HG03354 (cell line): ENCODE data around the gene RENBP.

Experiments
- ATAC-seq: cut with Tn5 transposase; IDR thresholded peaks from one replicate; pipeline ENCODE4 v1.9.1; 2021; ENCODE audit warnings: mild to moderate bottlenecking; ENCODE audit not compliant: unreplicated experiment, poor library complexity, severe bottlenecking

Gene RENBP

GRCh38 chrX:153971450-153972367, 27.3 kb upstream of the RENBP start, which contains the start of gene HCFC1:
HCFC1 (minus strand) TSS chrX:153971818; CDS start chrX:153970840, 978 bp downstream.
- peak; percentile 52 for ATAC-seq

DNA sequence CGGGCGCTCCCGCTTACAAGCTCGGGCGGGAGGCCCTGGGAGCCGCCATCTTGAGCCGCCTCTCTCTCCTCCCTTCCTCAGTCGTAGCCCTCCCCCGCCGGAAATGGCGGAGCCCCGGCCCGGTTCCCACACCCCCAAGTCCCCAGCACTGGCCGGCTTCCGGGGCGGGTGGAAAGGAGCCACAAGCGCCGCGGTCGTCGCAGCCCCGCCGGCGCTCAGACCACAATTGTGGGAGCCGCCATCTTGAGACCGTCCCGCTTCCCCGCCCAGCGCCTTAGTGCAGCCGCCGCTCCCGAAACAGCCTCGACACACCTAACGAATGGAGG, 26.6 kb upstream of the RENBP start:
- ATAC-seq = peak; percentile 45

- ATAC-seq = peak; percentile 3
These were observed 26.1 kb upstream of the RENBP start for GRCh38 chrX:153970357-153971123.

DNA sequence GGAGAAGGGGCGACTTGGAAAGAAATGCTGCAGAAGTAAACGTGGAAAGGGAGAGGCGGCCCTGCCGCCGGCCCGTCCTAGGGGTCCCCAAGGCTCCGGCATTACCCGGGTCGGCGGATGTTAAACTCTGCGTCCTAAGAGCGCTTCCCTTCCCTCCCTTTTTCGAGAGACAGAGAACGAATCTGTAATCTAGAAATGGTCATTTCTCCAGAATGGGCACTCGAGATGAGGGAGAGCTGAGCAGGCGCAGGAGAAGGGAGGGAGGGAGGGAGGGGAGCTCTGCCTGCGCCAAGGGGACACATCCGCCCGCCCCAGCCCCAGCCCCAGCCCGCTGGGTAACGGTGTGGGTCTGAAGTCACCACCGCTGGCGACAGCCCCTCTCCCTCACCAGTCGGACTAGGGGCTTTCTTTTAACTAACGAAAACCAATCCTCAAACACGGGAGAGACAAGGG, 25.5 kb upstream of the RENBP start:
- no peak for ATAC-seq

GRCh38 chrX:153969125-153969903, 24.9 kb upstream of the RENBP start:
- no peak for ATAC-seq

DNA sequence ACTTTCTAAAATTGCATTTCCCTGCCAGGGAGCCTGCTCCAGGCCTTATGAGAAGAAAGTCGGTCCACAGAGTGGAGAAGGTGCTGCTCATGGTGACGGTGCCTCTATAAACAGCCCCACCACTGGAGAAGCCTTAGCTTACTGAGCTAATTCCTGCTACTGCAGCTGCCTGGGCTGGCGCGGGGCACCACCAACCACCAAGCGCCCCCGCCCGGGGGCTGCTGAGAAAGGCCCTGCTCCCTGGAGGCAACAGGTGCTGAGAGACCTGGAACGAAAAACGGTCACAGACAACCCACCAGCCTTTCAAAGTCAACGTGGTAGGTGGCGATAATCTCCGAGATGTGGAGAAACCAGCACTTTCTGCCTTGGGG, 24.3 kb upstream of the RENBP start:
- no peak for ATAC-seq

DNA sequence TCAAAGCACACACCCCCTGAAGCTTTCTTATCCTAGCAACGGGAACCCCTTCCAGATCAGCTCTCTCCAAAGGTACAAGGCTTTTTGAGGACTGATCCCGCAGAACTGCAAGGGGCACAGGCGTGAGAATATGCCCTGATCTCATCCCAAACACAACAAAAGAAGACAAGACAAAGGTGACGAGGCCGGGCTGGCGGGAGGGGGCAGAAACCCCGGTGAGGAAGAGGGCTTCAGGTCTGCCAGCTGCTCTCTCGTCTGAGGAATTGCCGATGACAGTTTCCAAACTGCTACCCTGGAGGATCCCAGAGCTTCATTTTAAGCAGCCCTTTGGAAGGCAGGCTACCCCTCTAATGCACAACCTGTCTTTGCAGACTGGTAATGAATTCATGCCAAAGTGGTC, 23.8 kb upstream of the RENBP start:
- ATAC-seq = no peak

- ATAC-seq = no peak
These were observed 23.2 kb upstream of the RENBP start for GRCh38 chrX:153967536-153968224.

DNA sequence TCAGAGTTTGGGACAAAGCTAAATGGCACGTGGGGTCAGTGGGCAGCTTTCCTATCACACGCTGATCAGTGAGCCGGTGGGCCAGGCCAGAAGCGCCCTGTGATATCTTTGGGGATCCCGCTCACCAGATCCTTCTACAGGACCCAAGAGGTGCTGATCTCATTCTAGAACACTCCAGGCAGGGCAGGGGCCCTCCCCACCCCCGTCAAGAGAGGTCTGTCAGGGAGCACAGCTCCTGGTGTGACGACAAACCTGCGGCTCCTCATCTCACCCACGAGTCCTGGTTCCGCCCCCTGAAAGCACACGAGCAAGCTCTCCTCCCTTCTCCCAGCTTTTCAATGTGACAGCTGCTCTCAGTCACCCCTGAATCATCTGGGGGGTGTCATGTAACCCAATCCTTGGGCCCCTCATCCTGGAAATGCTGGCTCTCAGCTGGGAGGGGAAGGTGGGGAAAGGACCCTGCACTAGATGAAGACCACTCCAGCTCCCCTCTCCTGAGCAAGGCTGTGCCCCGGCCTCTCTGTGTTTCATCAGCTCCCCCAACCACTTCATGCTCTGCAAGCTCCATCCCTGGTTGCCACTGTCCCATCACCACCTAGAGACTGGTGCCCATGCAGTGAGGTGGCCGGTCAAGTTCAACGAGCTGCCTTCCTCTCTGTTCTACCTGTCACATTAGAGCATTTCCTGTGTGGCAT, 22.5 kb upstream of the RENBP start:
- ATAC-seq = no peak

DNA sequence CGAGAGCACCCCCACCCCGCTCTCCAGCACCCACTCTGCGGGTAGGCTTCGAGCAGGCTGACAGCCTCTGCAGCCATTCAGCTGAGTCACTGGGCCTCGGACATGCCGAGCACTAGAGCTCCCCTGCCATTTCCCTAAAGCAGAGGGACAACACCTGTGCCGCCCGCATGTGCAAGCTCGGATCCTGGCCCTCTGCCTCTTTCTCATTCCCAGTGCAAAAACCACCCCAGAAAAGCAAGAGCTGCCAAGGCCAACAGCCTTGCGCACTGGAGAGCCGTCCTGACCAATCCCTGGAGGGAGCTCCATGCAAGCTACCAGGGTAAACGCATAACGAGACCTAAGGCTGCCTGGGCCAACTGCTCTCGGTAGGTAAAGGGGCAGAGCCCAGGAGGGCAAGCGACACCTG, 21.8 kb upstream of the RENBP start:
- ATAC-seq = no peak

DNA sequence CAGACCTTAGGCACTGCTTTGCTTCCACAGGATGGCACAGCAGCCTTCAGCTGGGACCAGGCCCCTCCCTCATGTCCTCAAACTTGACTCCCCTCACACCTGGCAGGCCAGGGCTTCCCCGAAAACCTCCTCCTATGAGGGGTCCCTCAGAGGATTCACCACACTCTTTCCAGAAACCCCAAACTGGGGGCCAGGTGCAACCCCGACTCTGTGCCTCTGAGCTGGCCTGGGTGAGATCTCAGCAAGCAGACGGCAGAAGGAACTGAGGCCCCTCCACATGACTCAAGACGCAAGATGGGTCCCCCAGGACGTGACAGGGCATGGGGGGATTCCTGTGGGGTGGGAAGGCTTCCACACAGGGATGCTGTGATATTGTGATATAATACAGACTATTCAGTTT, 21.0 kb upstream of the RENBP start:
- no peak for ATAC-seq

GRCh38 chrX:153964105-153964504, 19.7 kb upstream of the RENBP start:
- no peak for ATAC-seq

DNA sequence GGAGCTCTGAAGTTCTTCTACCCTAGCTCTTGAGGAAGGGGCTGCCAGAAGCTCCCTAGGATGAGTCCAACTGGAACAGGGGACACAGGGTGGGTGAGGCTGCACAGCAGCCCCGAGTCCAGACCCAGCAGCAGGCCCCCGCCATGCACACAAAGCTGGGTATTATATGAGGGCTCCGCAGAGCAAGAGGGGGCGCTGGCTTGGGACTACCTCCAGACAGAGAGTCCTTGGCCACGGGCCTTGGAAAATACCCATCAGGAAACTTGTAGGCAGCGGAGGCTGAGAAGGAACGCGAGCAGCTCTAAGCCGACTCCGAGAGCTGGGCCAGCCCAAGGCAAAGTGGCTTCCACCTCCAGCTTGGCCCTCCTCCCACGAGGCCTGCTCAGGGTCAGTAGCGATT, 19.1 kb upstream of the RENBP start:
- ATAC-seq = no peak

GRCh38 chrX:153961292-153961691, 16.8 kb upstream of the RENBP start:
- ATAC-seq = no peak

GRCh38 chrX:153960786-153961185, 16.3 kb upstream of the RENBP start:
- no peak for ATAC-seq

DNA sequence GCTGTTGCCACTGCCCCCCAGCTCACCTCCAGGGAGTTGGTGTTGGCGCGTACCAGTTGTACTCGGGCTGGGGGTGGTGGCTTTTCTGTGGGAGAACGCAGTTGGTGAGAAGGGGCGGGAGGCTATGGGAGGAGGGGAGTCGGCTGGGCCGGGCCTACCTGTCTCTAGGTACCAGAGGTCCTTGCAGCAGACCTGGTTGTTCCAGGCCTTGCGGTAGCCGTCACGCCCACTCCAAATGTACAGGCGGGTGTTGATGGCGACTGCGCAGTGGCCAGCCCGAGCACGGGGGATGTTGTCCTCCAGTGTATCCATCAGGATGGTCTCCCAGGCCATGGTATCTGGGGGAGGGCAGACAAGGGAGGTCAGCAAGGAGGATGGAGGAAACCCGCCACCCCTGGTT, 15.6 kb upstream of the RENBP start:
- ATAC-seq = no peak

- no peak for ATAC-seq
These were observed 15.2 kb upstream of the RENBP start for GRCh38 chrX:153959649-153960048.

DNA sequence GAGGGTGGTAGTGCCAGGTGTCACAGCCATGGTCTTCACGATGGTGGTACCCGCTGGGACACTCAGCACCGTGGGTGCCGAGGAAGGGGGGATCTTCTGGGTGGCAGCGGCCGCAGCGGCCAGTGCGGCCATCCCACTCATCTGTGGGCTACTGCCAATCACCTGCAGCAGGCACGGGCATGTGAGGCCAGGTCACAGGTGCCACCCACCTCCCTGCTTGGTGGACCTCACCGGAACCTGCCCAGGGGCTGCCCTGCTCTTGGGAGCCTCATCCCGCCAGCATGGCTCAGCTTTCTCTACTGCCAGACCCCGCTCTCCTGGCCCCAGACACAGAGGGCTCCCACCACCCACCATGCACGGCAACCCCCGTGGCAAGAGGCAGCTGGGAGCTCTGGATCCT, 14.2 kb upstream of the RENBP start:
- ATAC-seq = no peak

DNA sequence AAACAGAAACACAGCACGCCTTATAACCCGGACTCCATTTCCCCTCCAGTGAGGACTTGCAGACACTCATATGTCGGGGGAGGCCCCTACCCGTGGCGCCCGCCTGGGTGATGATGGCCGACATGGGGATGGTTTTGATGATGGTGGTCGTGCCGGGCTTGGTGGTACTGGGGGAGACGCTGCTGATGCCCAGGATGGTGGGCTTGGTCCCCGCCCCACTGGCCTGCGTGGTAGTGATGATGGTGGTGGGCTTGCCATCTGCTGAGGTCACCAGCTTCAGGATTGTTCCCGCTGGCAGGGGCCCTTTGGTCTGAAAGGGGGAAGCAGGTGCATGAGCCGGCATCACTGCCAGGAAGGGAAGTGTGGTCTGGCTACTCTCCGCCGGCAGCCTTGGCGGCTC, 12.8 kb upstream of the RENBP start:
- ATAC-seq = no peak
